HepG2 (cell line): ENCODE results near the gene DLAT.

Source experiments
- ATF3 ChIP-seq: sonication (generic); formaldehyde crosslinking; IDR thresholded peaks from 2 replicates; pipeline ENCODE4 v1.4.0; 2020; ENCODE audit warnings: missing genetic modification reagents
- ATF7-NPFF ChIP-seq: sonication (generic); formaldehyde crosslinking; IDR thresholded peaks from 2 replicates; pipeline ENCODE4 v1.8.1; 2023; ENCODE audit warnings: mild to moderate bottlenecking, low read depth, missing genetic modification reagents, moderate library complexity
- CHD2 ChIP-seq: IDR thresholded peaks from 2 replicates; pipeline ENCODE4 v1.6.1; 2011; ENCODE audit warnings: low read depth, low read length, improper control_type of control experiment
- GABPA ChIP-seq, 2 experiments: IDR thresholded peaks; 2 replicates each; pipeline ENCODE4 v1.6.1; 2011 to 2016; ENCODE audit warnings: low read depth in 2 of 2, low read length in 1 of 2, missing biosample characterization in 1 of 2, missing genetic modification characterization in 1 of 2
- NFIC ChIP-seq: IDR thresholded peaks from 2 replicates; pipeline ENCODE4 v1.6.1; 2012; ENCODE audit warnings: mild to moderate bottlenecking, low read length, inconsistent platforms
- POLR2A ChIP-seq, 2 experiments: IDR thresholded peaks; 2 replicates each; pipeline ENCODE4 v1.6.1; 2011; ENCODE audit warnings: low read depth in 2 of 2, low read length in 2 of 2, mild to moderate bottlenecking in 1 of 2, moderate library complexity in 1 of 2; ENCODE audit not compliant: insufficient read depth in 1 of 2
- POLR2AphosphoS2 ChIP-seq: IDR thresholded peaks from 2 replicates; pipeline ENCODE4 v1.6.1; 2011; ENCODE audit warnings: low read depth, low read length, improper control_type of control experiment
- TCF12 ChIP-seq, 2 experiments: fragments of 450-650 bp in 1 of 2; sonication (generic) in 1 of 2; formaldehyde crosslinking in 1 of 2; IDR thresholded peaks; 2 replicates each; pipeline versions ENCODE4 v1.6.1 to v1.8.0; 2017 to 2022; ENCODE audit warnings: antibody characterized with exemption in 1 of 2, mild to moderate bottlenecking in 1 of 2, missing genetic modification reagents in 1 of 2, moderate library complexity in 1 of 2
- TEAD3 ChIP-seq: optimal IDR thresholded peaks from 2 replicates; pipeline ENCODE3; 2016; ENCODE audit warnings: borderline replicate concordance
- ZNF224 ChIP-seq: sonication (generic); formaldehyde crosslinking; IDR thresholded peaks from 2 replicates; pipeline ENCODE4 v1.5.0; 2020; ENCODE audit warnings: mild to moderate bottlenecking, missing genetic modification reagents
- ZNF251 ChIP-seq: sonication (generic); formaldehyde crosslinking; IDR thresholded peaks from 2 replicates; pipeline ENCODE4 v1.9.0; 2021; ENCODE audit warnings: mild to moderate bottlenecking, missing genetic modification reagents
- ZSCAN25 ChIP-seq: sonication (generic); formaldehyde crosslinking; IDR thresholded peaks from 2 replicates; pipeline ENCODE4 v1.8.0; 2022; ENCODE audit warnings: mild to moderate bottlenecking, missing genetic modification reagents
- TF ChIP-seq, protein P1 (sequence below), 2 experiments: sonication (generic) in 1 of 2; formaldehyde crosslinking in 1 of 2; IDR thresholded peaks; 2 replicates each; pipeline versions ENCODE4 v1.5.1 to v1.6.1; 2011 to 2020; ENCODE audit warnings: borderline replicate concordance in 1 of 2, low read depth in 1 of 2, low read length in 1 of 2, mild to moderate bottlenecking in 1 of 2, missing genetic modification reagents in 1 of 2, moderate library complexity in 1 of 2

DNA sequence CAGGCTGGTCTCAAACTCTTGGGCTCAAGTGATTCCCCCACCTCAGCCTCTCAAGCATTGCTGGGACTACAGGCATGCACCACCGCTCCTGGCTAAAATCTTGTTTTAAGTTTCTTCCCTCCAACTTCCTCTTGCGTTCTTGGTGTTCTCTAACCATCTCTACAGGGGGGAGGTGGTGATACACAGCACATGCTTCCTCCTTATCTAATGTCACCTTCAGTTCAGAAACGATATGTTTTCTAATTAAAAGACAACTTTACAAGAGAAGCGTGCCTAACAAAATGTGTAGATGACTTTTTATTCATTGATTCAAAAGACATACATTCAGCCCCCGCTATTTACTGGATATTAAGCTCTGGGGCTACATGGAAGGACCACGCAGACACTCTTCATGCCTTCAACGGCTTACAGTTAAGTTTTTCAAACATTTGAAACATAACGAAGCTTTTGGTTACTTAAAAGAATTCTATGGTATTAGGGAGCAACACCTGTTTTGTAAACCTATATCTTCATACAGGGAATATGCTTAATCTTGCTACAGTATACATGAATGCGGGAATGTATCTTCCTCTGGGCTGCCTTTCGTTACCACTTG, 933 bp upstream of the DLAT start:
- TF ChIP-seq ZSCAN25 (CRISPR knock-in tag) (no peak), GABPA (IDR thresholded peaks at IDR 0.05; ENCODE audit: low read depth, low read length) (no peak), GABPA (CRISPR knock-in tag; IDR thresholded peaks at IDR 0.05; ENCODE audit: low read depth) (no peak), POLR2A (IDR thresholded peaks at IDR 0.05; ENCODE audit: insufficient read depth in 1 of 2, low read depth in 2 of 2, low read length in 2 of 2) (no peak), ATF3 (CRISPR knock-in tag) (no peak), ZNF224 (CRISPR knock-in tag) (no peak), TCF12 (IDR thresholded peaks at IDR 0.05) (no peak), TCF12 (CRISPR knock-in tag; IDR thresholded peaks at IDR 0.05) (no peak), TEAD3 (no peak), ZNF251 (no peak), CHD2 (no peak), POLR2AphosphoS2 (no peak), NFIC (no peak), ATF7-NPFF (CRISPR knock-in tag) (no peak)
- TF ChIP-seq, protein P1, sequence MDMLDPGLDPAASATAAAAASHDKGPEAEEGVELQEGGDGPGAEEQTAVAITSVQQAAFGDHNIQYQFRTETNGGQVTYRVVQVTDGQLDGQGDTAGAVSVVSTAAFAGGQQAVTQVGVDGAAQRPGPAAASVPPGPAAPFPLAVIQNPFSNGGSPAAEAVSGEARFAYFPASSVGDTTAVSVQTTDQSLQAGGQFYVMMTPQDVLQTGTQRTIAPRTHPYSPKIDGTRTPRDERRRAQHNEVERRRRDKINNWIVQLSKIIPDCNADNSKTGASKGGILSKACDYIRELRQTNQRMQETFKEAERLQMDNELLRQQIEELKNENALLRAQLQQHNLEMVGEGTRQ (IDR thresholded peaks at IDR 0.05; ENCODE audit: low read depth, low read length): no peak
- TF ChIP-seq, protein P1 (CRISPR knock-in tag; IDR thresholded peaks at IDR 0.05; ENCODE audit: borderline replicate concordance): 0 out of 2 replicates have a peak, but pooled peaks have one; percentile 27
